K562 (cell line): Measurements from ENCODE around the gene PRDM16. TPM values are rescaled to one million over a fixed set of nuclear protein-coding genes. Genes with fewer than 3 reads are reported as not detected.

Experiments used
- ATAC-seq: fragments of 200-7000 bp; cut with Tn5 transposase; 3 replicates; pipeline ENCODE4 v1.9.1; 2020; ENCODE audit warnings: moderate library complexity
- BruUV-seq: library from RNA; stranded (reverse); fragments of 400-500 nt; replicated peaks from 2 replicates; lab custom pipeline; 2021; lab: Mats Ljungman, UMichigan
- CTCF ChIA-PET: fragments of 300-600 bp; formaldehyde crosslinking; extraction: SDS; loops from one replicate; lab custom pipeline; 2021; ENCODE audit warnings: low intra/inter-chr PET ratio; lab: Yijun Ruan, JAX
- POLR2A ChIA-PET: fragments of 300-600, 350-650 bp; sonication (Branson Sonifier 250); formaldehyde crosslinking; extraction: SDS; loops from one replicate; lab custom pipeline; 2021; ENCODE audit warnings: antibody characterized with exemption, inconsistent platforms; lab: Yijun Ruan, JAX
- DNase-seq, 4 experiments: peaks; one replicate each; pipeline versions ENCODE4 v3.0.0 to v3.0.0-alpha.2; 2011 to 2018; ENCODE audit warnings: low spot score in 3 of 4, mixed read lengths in 3 of 4; ENCODE audit errors: extremely low read depth in 1 of 4
- FAIRE-seq: peaks from 2 replicates; lab custom pipeline; 2011; peaks lifted over from hg19 to GRCh38; lab: Jason Lieb, UNC
- H2AFZ ChIP-seq: 2 replicates; pipeline ENCODE4 v1.6.0; 2011; ENCODE audit warnings: low read depth, low read length, control low read depth, inconsistent platforms
- H3K27ac ChIP-seq: fragments of 200-600 bp; 3 replicates; pipeline ENCODE4 v1.8.0; 2011; ENCODE audit warnings: low read depth, mild to moderate bottlenecking, control low read depth, inconsistent platforms, low read length, moderate library complexity, mixed read lengths; ENCODE audit errors: extremely low read depth
- H3K27me3 ChIP-seq, 2 experiments: fragments of 300-600 bp in 1 of 2; 2 replicates in 1 of 2; 3 replicates in 1 of 2; pipeline versions ENCODE4 v1.6.0 to v1.8.0; 2011; ENCODE audit warnings: inconsistent platforms in 2 of 2, low read length in 2 of 2, mild to moderate bottlenecking in 1 of 2, mixed read lengths in 1 of 2, moderate library complexity in 1 of 2; ENCODE audit not compliant: control insufficient read depth in 2 of 2, insufficient read depth in 2 of 2
- H3K36me3 ChIP-seq: fragments of 300-600 bp; 3 replicates; pipeline ENCODE4 v1.8.0; 2011; ENCODE audit warnings: mild to moderate bottlenecking, low read length, inconsistent platforms; ENCODE audit not compliant: control insufficient read depth, insufficient read depth
- H3K4me1 ChIP-seq, 2 experiments: fragments of 200-600 bp in 1 of 2; replicated peaks in 1 of 2; 2 replicates in 1 of 2; 3 replicates in 1 of 2; pipeline versions ENCODE4 v1.5.1 to v1.8.0; 2011; ENCODE audit warnings: inconsistent platforms in 2 of 2, low read length in 2 of 2, mild to moderate bottlenecking in 1 of 2, mixed read lengths in 1 of 2, moderate library complexity in 1 of 2; ENCODE audit not compliant: control insufficient read depth in 2 of 2, insufficient read depth in 2 of 2
- H3K4me2 ChIP-seq: 2 replicates; pipeline ENCODE4 v1.6.1; 2011; ENCODE audit warnings: low read length, control low read depth, inconsistent platforms, mixed read lengths; ENCODE audit not compliant: insufficient read depth
- H3K4me3 ChIP-seq: fragments of 200-600 bp; sonication (generic), shearing (Covaris generic); 2 replicates; pipeline ENCODE4 v1.5.1; 2016; ENCODE audit warnings: control low read depth, inconsistent platforms
- H3K79me2 ChIP-seq: fragments of 200-600 bp; 3 replicates; pipeline ENCODE4 v1.8.0; 2011; ENCODE audit warnings: low read length, inconsistent platforms; ENCODE audit not compliant: control insufficient read depth, insufficient read depth
- H3K9ac ChIP-seq, 2 experiments: 2 replicates each; pipeline versions ENCODE4 v1.6.0 to v1.6.1; 2011; ENCODE audit warnings: low read depth in 2 of 2, low read length in 2 of 2, control low read depth in 1 of 2, inconsistent platforms in 1 of 2, mild to moderate bottlenecking in 1 of 2, mixed read lengths in 1 of 2; ENCODE audit not compliant: insufficient read depth in 1 of 2
- H3K9me1 ChIP-seq: one replicate; pipeline ENCODE4 v1.6.0; 2011; ENCODE audit warnings: inconsistent platforms, mild to moderate bottlenecking, low read length, moderate library complexity; ENCODE audit not compliant: control insufficient read depth, insufficient read depth
- H3K9me3 ChIP-seq: replicated peaks from 2 replicates; pipeline ENCODE4 v1.5.1; 2011; ENCODE audit warnings: low read depth, low read length, inconsistent platforms; ENCODE audit not compliant: control insufficient read depth, insufficient read depth
- H4K20me1 ChIP-seq: replicated peaks from 2 replicates; pipeline ENCODE4 v1.6.1; 2011; ENCODE audit warnings: low read length, inconsistent platforms, mixed read lengths; ENCODE audit not compliant: control insufficient read depth, insufficient read depth
- GABPB2 ChIP-seq: fragments of 250-450 bp; sonication (Bioruptor Pico); conservative IDR thresholded peaks from 2 replicates; pipeline ENCODE4 v1.5.1; 2021; ENCODE audit warnings: mild to moderate bottlenecking
- HDAC6 ChIP-seq: IDR thresholded peaks from 2 replicates; pipeline ENCODE4 v1.6.1; 2012; ENCODE audit warnings: low read depth, mild to moderate bottlenecking, control low read depth, inconsistent platforms, low read length, moderate library complexity
- HDGF ChIP-seq: fragments of 450-650 bp; IDR thresholded peaks from 2 replicates; pipeline ENCODE4 v1.6.1; 2016
- MEF2A ChIP-seq: IDR thresholded peaks from 2 replicates; pipeline ENCODE4 v1.6.1; 2011; ENCODE audit warnings: low read depth, mild to moderate bottlenecking, low read length, moderate library complexity; ENCODE audit not compliant: control insufficient read depth
- MTF1 ChIP-seq: fragments of 250-450 bp; sonication (Bioruptor Pico); IDR thresholded peaks from 2 replicates; pipeline ENCODE4 v1.9.0; 2021; ENCODE audit warnings: moderate library complexity, mild to moderate bottlenecking, inconsistent platforms, borderline replicate concordance
- NCOR1 ChIP-seq: fragments of 450-650 bp; IDR thresholded peaks from 2 replicates; pipeline ENCODE4 v1.6.1; 2016; ENCODE audit warnings: mild to moderate bottlenecking, moderate library complexity
- YY1 ChIP-seq, 3 experiments: IDR thresholded peaks; 2 replicates each; pipeline ENCODE4 v1.6.1; 2011; ENCODE audit warnings: low read length in 2 of 3, mild to moderate bottlenecking in 2 of 3, moderate library complexity in 2 of 3, borderline replicate concordance in 1 of 3, control low read depth in 1 of 3, low read depth in 1 of 3; ENCODE audit not compliant: insufficient read depth in 3 of 3, insufficient replicate concordance in 2 of 3, control insufficient read depth in 1 of 3, insufficient read length in 1 of 3; ENCODE audit errors: extremely low read depth in 1 of 3
- WGBS: fragments of 100-300 bp; shearing (Covaris generic); methylation state at CpG from one replicate; pipeline ENCODE4 v1.1.6; 2016; ENCODE audit warnings: low coverage, mixed read lengths; ENCODE audit not compliant: insufficient coverage; ENCODE audit errors: missing lambda C conversion rate; 5-methylcytosine and 5-hydroxymethylcytosine counted together
- in situ Hi-C: fragments of 300-500 bp; cut with MboI; formaldehyde crosslinking; loops from 4 replicates; pipeline ENCODE4 v1.15.0; 2018; ENCODE audit warnings: inconsistent platforms, mixed read lengths
- intact Hi-C: fragments of 100-400 bp; cut with micrococcal nuclease; formaldehyde crosslinking; loops from 2 replicates; pipeline ENCODE4 v1.14.2; 2022
- polyA plus RNA-seq, 8 experiments: library from polyadenylated mRNA; depleted of rRNA in 4 of 8; stranded (reverse) in 5 of 8; unstranded in 3 of 8; fragments of >200 nt; fragmentation: Nextera tagmentation in 2 of 8; fragmentation: Illumina TruSeq in 1 of 8; extraction: Ambion mirVana in 2 of 8; extraction: Trizol in 1 of 8; gene quantifications; 2 replicates each; pipeline versions ENCODE4 v1.2.1 to v1.2.3, GENCODE V29; 2011 to 2014; ENCODE audit warnings: inconsistent platforms in 1 of 8, missing spikeins in 1 of 8
- total RNA-seq, 7 experiments: library from RNA; depleted of rRNA in 6 of 7; stranded (reverse); fragments of >200 nt in 6 of 7; fragmentation: Illumina TruSeq in 2 of 7; extraction: Trizol in 2 of 7; gene quantifications; 2 replicates each; pipeline versions ENCODE4 v1.2.1 to v1.2.3, GENCODE V29; 2011 to 2021; ENCODE audit warnings: low replicate concordance in 1 of 7
- TF ChIP-seq, protein P1 (sequence below): fragments of 250-450 bp; sonication (Bioruptor Pico); IDR thresholded peaks from 2 replicates; pipeline ENCODE4 v1.4.0; 2020; ENCODE audit warnings: mild to moderate bottlenecking, moderate library complexity, borderline replicate concordance

PRDM16 gene
- total and polyA plus RNA-seq, 9 of the 15 experiments (the other 6 are each of a cell fraction or from before 2014, with no cell fraction given): 0.10 to 0.27 TPM; not detected in 7

DNA sequence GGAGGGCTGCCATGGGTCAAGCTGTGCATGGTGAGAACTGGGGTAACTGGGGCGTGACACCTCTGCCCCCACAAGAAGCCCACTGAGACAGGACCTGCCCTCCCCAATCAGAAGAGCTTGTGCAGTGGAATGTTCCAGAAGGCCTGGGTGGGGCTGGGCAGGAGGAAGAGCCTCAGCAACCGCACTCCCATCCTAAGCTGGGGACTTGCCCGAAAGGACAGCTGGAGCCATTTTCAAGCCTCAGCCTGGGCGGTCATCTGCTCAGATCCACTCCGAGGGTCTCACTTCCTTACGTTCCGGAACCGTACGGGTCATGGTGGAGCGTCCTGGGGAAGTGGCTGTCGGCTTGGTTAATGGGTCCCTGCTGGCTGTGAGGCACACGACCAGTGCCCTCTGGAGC lies 226.8 kb downstream of the PRDM16 start:
- CTCF ChIA-PET: no interaction called here
- ATAC-seq: no peak
- Histone ChIP-seq H3K4me2 (no peak overlapping the region), H3K9ac (no peak overlapping the region), H3K9me1 (no peaks in the 10 kb centered on the region)
- TF ChIP-seq, protein P1, sequence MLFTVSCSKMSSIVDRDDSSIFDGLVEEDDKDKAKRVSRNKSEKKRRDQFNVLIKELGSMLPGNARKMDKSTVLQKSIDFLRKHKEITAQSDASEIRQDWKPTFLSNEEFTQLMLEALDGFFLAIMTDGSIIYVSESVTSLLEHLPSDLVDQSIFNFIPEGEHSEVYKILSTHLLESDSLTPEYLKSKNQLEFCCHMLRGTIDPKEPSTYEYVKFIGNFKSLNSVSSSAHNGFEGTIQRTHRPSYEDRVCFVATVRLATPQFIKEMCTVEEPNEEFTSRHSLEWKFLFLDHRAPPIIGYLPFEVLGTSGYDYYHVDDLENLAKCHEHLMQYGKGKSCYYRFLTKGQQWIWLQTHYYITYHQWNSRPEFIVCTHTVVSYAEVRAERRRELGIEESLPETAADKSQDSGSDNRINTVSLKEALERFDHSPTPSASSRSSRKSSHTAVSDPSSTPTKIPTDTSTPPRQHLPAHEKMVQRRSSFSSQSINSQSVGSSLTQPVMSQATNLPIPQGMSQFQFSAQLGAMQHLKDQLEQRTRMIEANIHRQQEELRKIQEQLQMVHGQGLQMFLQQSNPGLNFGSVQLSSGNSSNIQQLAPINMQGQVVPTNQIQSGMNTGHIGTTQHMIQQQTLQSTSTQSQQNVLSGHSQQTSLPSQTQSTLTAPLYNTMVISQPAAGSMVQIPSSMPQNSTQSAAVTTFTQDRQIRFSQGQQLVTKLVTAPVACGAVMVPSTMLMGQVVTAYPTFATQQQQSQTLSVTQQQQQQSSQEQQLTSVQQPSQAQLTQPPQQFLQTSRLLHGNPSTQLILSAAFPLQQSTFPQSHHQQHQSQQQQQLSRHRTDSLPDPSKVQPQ (CRISPR knock-in tag): no peak
- TF ChIP-seq GABPB2 (CRISPR knock-in tag) (no peak), MEF2A (no peak), HDAC6 (no peak), YY1 (IDR thresholded peaks at IDR 0.05; ENCODE audit: borderline replicate concordance in 1 of 3, control insufficient read depth in 1 of 3, extremely low read depth in 1 of 3, insufficient read depth in 3 of 3, insufficient read length in 1 of 3, insufficient replicate concordance in 2 of 3, low read depth in 1 of 3, low read length in 2 of 3) (no peak), NCOR1 (no peak), MTF1 (no peak), HDGF (no peak)
- TF ChIP-seq, all 486 proteins: peak for 0
- WGBS: 11% methylated on average over 11 of the region's 12 CpGs
- POLR2A ChIA-PET: interaction anchor here (0.6 to 0.7 kb wide), 2 partner anchors 14 to 19 kb away, joined by 3 to 4 read pairs; no protein-coding TSS in a partner anchor
- no peak overlapping the region for H3K4me3 ChIP-seq
- no peaks in the 10 kb centered on the region for H3K79me2 ChIP-seq
- FAIRE-seq: no peak
- H2AFZ ChIP-seq: no peak overlapping the region
- no peaks in the 10 kb centered on the region for H3K9me3 ChIP-seq
- H3K27me3 ChIP-seq: peaks cover 62 to 85% of the 10 kb centered on the region in 2 experiments
- intact Hi-C loops (no loop called here), in situ Hi-C loops (no loop called here)
- peaks cover 0 to 3% of the 10 kb centered on the region in 2 experiments; a peak in 1 of 5 replicates for H3K4me1 ChIP-seq
- no peak for DNase-seq
- H3K27ac ChIP-seq: no peak overlapping the region
- no TSS peak for BruUV-seq
- H3K36me3 ChIP-seq: no peaks in the 10 kb centered on the region
- peaks cover 32% of the 10 kb centered on the region for H4K20me1 ChIP-seq
